Endothelial cell of umbilical vein (primary cell): ENCODE measurements around the gene RAD51B. TPM values are rescaled to one million over a fixed set of nuclear protein-coding genes. Genes with fewer than 3 reads are reported as not detected.

ENCODE experiments used
- BruUV-seq: library from RNA; stranded (reverse); fragments of 400-500 nt; replicated peaks from 2 replicates; lab custom pipeline; 2021; lab: Mats Ljungman, UMichigan
- CTCF ChIA-PET: fragments of 300-600, 350-600 bp; sonication (Branson Sonifier 250); formaldehyde crosslinking; loops from one replicate; lab custom pipeline; 2021; ENCODE audit warnings: antibody characterized with exemption, inconsistent platforms; lab: Charles Lee
- POLR2A ChIA-PET: fragments of 300-600, 350-600 bp; sonication (Branson Sonifier 250); formaldehyde crosslinking; loops from one replicate; lab custom pipeline; 2021; ENCODE audit warnings: antibody characterized with exemption, inconsistent platforms; lab: Charles Lee
- DNase-seq: peaks from one replicate; pipeline ENCODE4 v3.0.0-alpha.2; 2011; ENCODE audit warnings: low read depth, low spot score
- FAIRE-seq: peaks from 2 replicates; lab custom pipeline; 2011; peaks lifted over from hg19 to GRCh38; lab: Jason Lieb, UNC
- H2AFZ ChIP-seq: 2 replicates; pipeline ENCODE4 v1.6.0; 2012; ENCODE audit warnings: low read depth, low read length, control low read depth, inconsistent platforms
- H3K27ac ChIP-seq: 2 replicates; pipeline ENCODE4 v1.5.1; 2011; ENCODE audit warnings: low read depth, mild to moderate bottlenecking, control low read depth, low read length, moderate library complexity; ENCODE audit not compliant: insufficient read depth
- H3K27me3 ChIP-seq, 2 experiments: 2 replicates each; pipeline versions ENCODE4 v1.6.0 to v1.6.1; 2011; ENCODE audit warnings: low read length in 2 of 2, mixed read lengths in 1 of 2; ENCODE audit not compliant: control insufficient read depth in 2 of 2, insufficient read depth in 2 of 2
- H3K36me3 ChIP-seq, 2 experiments: 2 replicates in 1 of 2; 3 replicates in 1 of 2; pipeline ENCODE4 v1.5.1; 2011; ENCODE audit warnings: low read length in 2 of 2, mild to moderate bottlenecking in 1 of 2, moderate library complexity in 1 of 2; ENCODE audit not compliant: control insufficient read depth in 2 of 2, insufficient read depth in 2 of 2; ENCODE audit errors: extremely low read depth in 1 of 2
- H3K4me1 ChIP-seq: 3 replicates; pipeline ENCODE4 v1.5.1; 2011; ENCODE audit warnings: mild to moderate bottlenecking, low read length; ENCODE audit not compliant: control insufficient read depth, insufficient read depth; ENCODE audit errors: extremely low read depth
- H3K4me2 ChIP-seq: 2 replicates; pipeline ENCODE4 v1.6.1; 2011; ENCODE audit warnings: low read length, control low read depth, mixed read lengths; ENCODE audit not compliant: insufficient read depth
- H3K4me3 ChIP-seq, 3 experiments: fragments of 200-600 bp in 1 of 3; sonication (generic), shearing (Covaris generic) in 1 of 3; replicated peaks in 1 of 3; 2 replicates each; pipeline ENCODE4 v1.5.1; 2011 to 2016; ENCODE audit warnings: control low read depth in 3 of 3, low read length in 3 of 3, mild to moderate bottlenecking in 2 of 3, inconsistent platforms in 1 of 3, low read depth in 1 of 3, moderate library complexity in 1 of 3; ENCODE audit not compliant: insufficient read depth in 1 of 3
- H3K79me2 ChIP-seq: 2 replicates; pipeline ENCODE4 v1.6.0; 2012; ENCODE audit warnings: low read length, inconsistent platforms; ENCODE audit not compliant: control insufficient read depth, insufficient read depth
- H3K9ac ChIP-seq: replicated peaks from 2 replicates; pipeline ENCODE3; 2011; ENCODE audit warnings: low read length, control low read depth; ENCODE audit not compliant: insufficient read depth; ENCODE audit errors: extremely low read depth
- H3K9me1 ChIP-seq: replicated peaks from 3 replicates; pipeline ENCODE4 v1.6.0; 2011; ENCODE audit warnings: mild to moderate bottlenecking, low read length; ENCODE audit not compliant: control insufficient read depth, insufficient read depth; ENCODE audit errors: extremely low read depth
- H3K9me3 ChIP-seq: replicated peaks from 2 replicates; pipeline ENCODE4 v1.5.1; 2012; ENCODE audit warnings: low read length, inconsistent platforms; ENCODE audit not compliant: control insufficient read depth, insufficient read depth
- H4K20me1 ChIP-seq: replicated peaks from 2 replicates; pipeline ENCODE3; 2011; ENCODE audit warnings: mild to moderate bottlenecking, low read length; ENCODE audit not compliant: control insufficient read depth, insufficient read depth; ENCODE audit errors: extremely low read depth
- CTCF ChIP-seq, 2 donors: IDR thresholded peaks; 1 replicate in 1 of 2; 2 replicates in 1 of 2; pipeline ENCODE4 v1.5.1; 2011; ENCODE audit warnings: low read length in 2 of 2, mild to moderate bottlenecking in 2 of 2, moderate library complexity in 2 of 2, control low read depth in 1 of 2, inconsistent platforms in 1 of 2, low read depth in 1 of 2; ENCODE audit not compliant: insufficient read depth in 1 of 2; ENCODE audit errors: extremely low read depth in 1 of 2
- EZH2 ChIP-seq: IDR thresholded peaks from 2 replicates; pipeline ENCODE4 v1.6.1; 2012; ENCODE audit warnings: borderline replicate concordance, low read depth, mild to moderate bottlenecking, moderate library complexity, low read length, inconsistent platforms; ENCODE audit not compliant: severe bottlenecking
- FOS ChIP-seq: IDR thresholded peaks from 2 replicates; pipeline ENCODE4 v1.6.1; 2011; ENCODE audit warnings: mild to moderate bottlenecking, low read length, moderate library complexity, borderline replicate concordance; ENCODE audit not compliant: insufficient read depth
- GATA2 ChIP-seq: IDR thresholded peaks from 2 replicates; pipeline ENCODE4 v1.7.0; 2011; ENCODE audit warnings: low read depth, mild to moderate bottlenecking, moderate library complexity, mixed read lengths, low read length; ENCODE audit not compliant: insufficient read length, insufficient read depth
- JUN ChIP-seq: IDR thresholded peaks from 2 replicates; pipeline ENCODE4 v1.6.1; 2011; ENCODE audit warnings: borderline replicate concordance, low read depth; ENCODE audit not compliant: insufficient read length, insufficient read depth
- MAX ChIP-seq: IDR thresholded peaks from 2 replicates; pipeline ENCODE4 v1.6.1; 2011; ENCODE audit not compliant: insufficient read depth, insufficient read length
- MYC ChIP-seq: IDR thresholded peaks from one replicate; pipeline ENCODE4 v1.6.1; 2011; ENCODE audit warnings: mild to moderate bottlenecking, low read depth, low read length
- POLR2A ChIP-seq: IDR thresholded peaks from 2 replicates; pipeline ENCODE4 v1.6.1; 2012; ENCODE audit warnings: low read depth, mild to moderate bottlenecking, control low read depth, low read length
- POLR2AphosphoS5 ChIP-seq: IDR thresholded peaks from 2 replicates; pipeline ENCODE4 v1.6.1; 2012; ENCODE audit warnings: low read depth, mild to moderate bottlenecking, control low read depth, low read length, moderate library complexity; ENCODE audit not compliant: insufficient read depth
- dilution Hi-C: fragments of 300-500 bp; cut with MboI; formaldehyde crosslinking; loops from one replicate; pipeline ENCODE4 v1.15.0; 2019; ENCODE audit warnings: low sequenced_read_pairs; ENCODE audit not compliant: extremely low pct_ligation_motif_present
- intact Hi-C: fragments of 100-400 bp; cut with micrococcal nuclease; formaldehyde crosslinking; loops from one replicate; pipeline ENCODE4 v1.10.0; 2022
- polyA plus RNA-seq, 4 experiments: library from polyadenylated mRNA; depleted of rRNA in 3 of 4; stranded (reverse) in 3 of 4; unstranded in 1 of 4; fragments of >200 nt; gene quantifications; 2 replicates each; pipeline versions ENCODE4 v1.2.1 to v1.2.3, GENCODE V29; 2011 to 2012; ENCODE audit warnings: missing spikeins in 1 of 4
- total RNA-seq: library from RNA; stranded (reverse); gene quantifications from 2 replicates; pipeline ENCODE4 v1.2.3, GENCODE V29; 2021

Gene RAD51B
- total and polyA plus RNA-seq, 2 donors (not counting 3 experiments of a cell fraction or from before 2014, with no cell fraction given): 3.9 to 19.0 TPM

- intact Hi-C loops: no loop called here
- DNase-seq (peak; percentile 12), FAIRE-seq (no peak)
- CTCF ChIA-PET: interaction anchor here (0.8 to 1.4 kb wide), 5 partner anchors 10 to 925 kb away, joined by 3 to 6 read pairs (median 4); no protein-coding TSS in a partner anchor
- Histone ChIP-seq H3K9ac (no peak overlapping the region), H3K27ac (no peak overlapping the region), H3K27me3 (no peaks in the 10 kb centered on the region), H4K20me1 (no peaks in the 10 kb centered on the region), H3K79me2 (no peaks in the 10 kb centered on the region), H3K36me3 (no peaks in the 10 kb centered on the region), H3K4me3 (no peak overlapping the region), H3K4me2 (no peak overlapping the region), H3K9me1 (no peaks in the 10 kb centered on the region), H3K9me3 (no peaks in the 10 kb centered on the region), H3K4me1 (no peaks in the 10 kb centered on the region), H2AFZ (no peak overlapping the region)
- POLR2A ChIA-PET: no interaction called here
- no TSS peak for BruUV-seq
- TF ChIP-seq MAX (no peak), GATA2 (no peak), EZH2 (no peak), MYC (no peak), POLR2AphosphoS5 (no peak), POLR2A (no peak), FOS (no peak), CTCF (IDR thresholded peaks at IDR 0.05; ENCODE audit: extremely low read depth in 1 of 2, insufficient read depth in 1 of 2, low read depth in 1 of 2, low read length in 2 of 2) (no peak), JUN (no peak)
- dilution Hi-C loops: no loop called here
Measured at GRCh38 chr14:67919259-67920032, 99.9 kb downstream of the RAD51B start.
